Stimulated activated CD8-positive, alpha-beta memory T cell treated with anti-CD3 and anti-CD28 coated beads, Interleukin-4, amount 100 ng/mL, for 4 hours (primary cell): ENCODE results near the gene MLLT6.

ENCODE experiments used
- DNase-seq, 2 donors: peaks; one replicate each; pipeline ENCODE4 v3.0.0-alpha.2; 2020; ENCODE audit warnings: low read depth in 2 of 2, low spot score in 1 of 2

The MLLT6 gene

DNA sequence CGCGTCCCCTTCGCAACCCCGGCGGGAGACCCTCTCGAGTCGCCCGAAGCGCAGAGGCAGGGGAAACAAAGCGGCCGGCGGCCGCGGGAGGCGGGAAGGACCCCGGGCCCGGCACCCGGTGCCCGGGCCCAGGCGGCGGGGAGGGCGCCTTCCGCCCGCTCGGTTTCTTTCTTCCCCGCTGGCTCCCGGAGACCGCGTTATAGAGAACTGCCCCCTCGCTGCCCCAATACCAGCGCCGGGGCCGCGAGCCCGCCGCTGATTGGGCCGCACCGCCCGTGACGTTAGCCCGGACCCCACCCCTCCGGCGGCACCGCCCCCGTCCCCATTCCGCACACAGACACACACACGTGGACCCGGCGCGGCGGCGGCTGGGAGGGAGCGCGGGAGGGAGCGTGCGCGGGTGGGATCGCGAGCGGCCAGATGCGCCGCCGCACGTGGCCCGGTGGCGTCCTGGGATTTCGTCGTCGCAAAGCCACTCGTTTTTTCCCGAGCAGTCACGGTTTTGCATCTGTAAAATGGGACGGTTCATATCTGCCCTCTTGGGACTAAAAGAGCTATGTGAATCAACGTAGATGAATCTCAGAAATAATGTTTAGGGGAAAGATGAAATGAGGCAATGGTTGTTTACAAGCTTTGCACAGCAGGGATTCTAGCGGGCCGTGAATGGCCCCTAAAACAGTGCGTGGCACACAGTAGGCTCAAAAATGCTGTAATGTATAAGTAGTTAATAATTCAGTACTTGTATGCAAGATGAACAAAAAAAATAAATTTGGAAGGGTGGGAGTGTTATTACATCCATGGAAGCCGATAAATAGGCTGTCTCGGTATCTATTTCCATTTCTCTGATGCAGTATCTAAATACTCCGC is 30.1 kb upstream of the MLLT6 start, which contains the start of gene EPOP:
Gene EPOP (minus strand): TSS at position 209 of the 867 bp plus-strand sequence. CDS start 462 bp downstream, outside the sequence.
- peak; percentile 79 to 88 for DNase-seq

DNA sequence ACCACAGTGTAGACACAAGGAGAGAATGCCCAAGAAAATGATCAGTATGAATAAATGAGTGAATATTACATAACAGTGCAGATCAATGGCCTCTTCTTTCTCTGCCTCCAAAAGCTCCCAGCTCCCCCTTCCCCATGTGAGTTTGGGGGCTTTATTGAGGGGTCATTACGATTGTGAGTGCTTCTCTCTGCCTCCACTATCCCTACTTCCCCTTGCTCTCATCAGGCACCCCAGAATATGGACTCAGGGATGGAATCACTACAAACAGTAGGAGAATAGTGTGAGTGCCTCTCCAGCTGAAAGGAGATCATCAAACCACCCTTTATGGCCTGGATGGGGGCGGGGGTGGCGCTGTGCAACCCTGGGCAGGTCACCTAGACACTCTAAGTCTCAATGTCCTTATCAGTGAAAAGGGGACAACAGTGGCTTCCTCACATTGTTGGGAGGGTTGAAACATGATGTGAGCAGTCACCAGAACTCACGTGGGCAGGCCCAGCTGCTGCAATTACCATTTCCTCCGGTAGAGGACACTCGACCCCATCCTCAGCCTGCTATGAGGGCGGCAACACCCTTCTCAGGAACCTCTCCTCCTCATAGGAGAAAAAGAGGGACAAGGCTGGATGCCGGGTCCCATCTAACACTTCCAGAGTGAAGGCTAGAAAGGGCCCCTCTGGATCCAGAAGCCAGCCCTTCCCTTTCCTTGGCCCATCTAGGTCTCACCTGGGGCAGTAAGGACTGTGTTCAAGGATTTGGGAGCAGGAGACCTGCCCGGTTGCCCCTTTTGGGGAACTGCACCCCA is 28.2 kb upstream of the MLLT6 start:
- DNase-seq, result peak; percentile 64 to 65

DNA sequence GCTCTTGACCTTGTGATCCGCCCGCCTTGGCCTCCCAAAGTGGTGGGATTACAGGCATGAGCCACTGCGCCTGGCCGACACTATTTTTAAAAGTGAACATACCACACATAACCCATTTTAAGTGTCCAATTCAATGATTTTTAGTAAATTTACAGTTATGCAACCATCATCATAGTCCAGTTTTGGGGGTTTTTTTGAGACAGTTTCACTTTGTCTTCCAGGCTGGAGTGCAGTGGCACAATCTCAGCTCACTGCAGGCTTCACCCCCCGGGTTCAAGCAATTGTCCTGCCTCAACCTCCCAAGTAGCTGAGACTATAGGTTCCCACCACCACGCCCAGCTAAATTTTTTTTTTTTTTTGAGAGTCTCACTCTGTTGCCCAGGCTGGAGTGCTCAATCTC is 27.3 kb upstream of the MLLT6 start:
- DNase-seq, result no peak

DNA sequence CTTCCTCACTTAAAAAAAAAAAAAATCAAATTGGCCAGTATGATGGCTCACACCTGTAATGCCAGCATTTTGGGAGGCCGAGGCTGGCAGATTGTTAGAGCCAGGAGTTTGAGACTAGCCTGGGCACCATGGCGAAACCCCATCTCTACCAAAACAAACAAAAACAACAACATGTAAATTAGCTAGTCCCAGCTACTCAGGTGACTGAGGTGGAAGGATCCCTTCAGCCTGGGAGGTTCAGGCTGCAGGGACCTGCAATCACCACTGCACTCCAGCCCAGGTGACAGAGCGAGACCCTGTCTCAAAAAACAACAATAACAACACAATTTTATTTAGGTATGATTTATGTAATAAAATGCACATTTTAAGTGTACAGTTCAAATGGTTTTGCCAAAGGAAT is 24.0 kb upstream of the MLLT6 start:
- no peak for DNase-seq

DNA sequence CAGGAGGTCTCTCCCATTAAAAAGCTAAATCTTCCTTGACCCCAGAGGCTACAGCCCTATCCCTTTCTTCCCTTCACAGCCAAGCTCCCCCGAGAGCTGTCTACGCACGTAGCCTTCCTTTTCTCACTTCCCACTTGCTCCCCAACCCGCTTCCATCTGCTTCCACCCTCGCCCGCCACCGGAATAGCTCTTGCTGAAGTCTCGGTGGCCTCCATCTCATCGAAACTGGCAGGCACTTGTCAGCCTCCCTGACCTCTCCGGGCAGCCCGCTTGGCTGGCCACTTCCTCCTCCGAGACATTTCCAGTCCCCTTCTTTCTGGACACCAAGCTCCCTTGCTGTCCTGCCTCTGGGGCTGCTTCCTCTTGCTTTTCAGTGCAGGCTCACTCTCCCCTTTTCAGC is 19.6 kb upstream of the MLLT6 start:
- no peak for DNase-seq

DNA sequence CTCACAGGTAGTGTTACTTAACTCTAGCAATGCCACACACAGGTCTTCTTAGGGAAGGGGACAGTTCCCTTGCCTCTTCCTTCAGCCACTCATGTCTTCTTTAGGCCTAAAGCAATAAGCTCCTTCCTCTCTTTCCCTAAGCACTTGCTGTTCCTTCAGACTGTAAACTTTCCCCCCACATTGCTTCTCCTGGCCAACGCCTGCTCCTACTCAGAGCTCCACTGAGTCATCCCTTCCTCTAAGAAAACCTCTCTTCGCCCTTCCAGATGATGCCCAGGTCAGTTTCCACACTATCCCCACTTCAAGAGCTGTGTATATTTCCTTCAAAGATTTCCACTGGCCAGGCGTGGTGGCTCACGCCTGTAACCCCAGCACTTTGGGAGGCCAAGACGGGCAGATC is 17.8 kb upstream of the MLLT6 start:
- no peak for DNase-seq

DNA sequence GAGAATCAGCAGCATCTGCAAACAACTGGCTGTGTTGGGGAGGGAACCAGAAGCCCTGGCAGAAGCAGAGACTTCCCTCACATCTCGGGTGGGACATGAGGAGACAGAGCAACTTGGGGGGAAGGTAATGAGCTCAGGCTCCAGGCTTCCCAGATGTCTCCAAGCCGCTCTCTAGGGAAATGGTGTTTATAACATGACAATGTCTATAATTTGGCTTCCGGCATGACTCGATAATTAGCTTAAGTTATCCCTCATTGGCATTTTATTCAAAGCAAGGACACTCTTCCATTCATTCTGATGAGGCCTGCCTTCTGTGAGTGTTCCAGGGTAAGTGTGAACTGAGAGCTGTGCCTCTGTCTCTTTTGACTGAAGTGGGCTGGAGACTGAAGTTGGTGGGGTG is 14.7 kb upstream of the MLLT6 start:
- DNase-seq, result no peak

DNA sequence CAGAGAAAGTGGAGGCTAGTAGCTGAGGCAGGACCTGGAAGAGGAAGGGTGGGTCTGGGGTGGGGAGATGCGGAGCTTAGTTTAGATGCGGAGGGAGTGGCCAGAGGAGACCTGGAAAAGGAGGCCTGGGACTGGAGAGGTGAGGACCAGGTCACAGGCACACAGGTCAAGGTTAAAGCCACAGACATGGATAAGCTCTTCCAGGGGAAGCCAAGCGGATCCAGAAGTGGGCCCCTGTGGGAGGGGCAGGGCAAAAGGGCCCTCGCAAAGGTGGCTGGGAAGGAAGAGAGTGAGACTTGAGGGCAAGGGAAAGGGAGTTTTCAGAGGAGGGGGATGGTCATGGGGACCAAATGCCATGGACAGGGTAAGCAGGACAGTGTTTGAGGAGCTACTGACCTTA is 13.9 kb upstream of the MLLT6 start:
- no peak for DNase-seq

DNA sequence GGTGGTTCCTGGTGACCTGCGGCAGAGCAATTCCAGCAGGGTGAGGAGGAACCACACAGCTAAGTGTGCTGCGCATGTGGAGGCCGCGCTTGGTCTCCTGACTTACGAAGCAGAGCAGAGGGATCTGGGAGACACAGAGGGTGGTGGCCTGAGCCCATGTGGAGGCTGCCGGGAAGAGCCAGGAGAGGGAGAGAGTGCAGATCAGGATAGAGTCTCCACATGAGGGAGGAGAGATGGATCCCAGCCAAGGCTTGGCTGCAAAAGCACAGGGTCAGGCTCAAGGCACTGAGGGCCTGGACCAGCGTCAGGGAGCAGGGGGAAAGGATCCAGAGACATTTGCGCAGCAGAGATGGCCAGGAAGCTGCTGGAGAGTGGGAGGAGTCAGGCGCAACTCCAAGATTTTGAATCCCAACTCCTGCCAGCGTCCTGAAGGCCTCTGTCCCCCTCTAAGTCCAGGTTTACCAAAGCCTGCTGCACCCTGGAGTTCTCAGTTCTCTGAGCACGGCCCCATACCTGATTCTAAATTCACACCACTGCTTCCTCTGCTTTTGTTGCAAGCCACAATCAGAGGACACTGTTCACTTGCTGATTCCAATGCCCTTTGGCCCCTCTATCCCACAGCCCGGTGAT is 11.3 kb upstream of the MLLT6 start:
- DNase-seq, result no peak

DNA sequence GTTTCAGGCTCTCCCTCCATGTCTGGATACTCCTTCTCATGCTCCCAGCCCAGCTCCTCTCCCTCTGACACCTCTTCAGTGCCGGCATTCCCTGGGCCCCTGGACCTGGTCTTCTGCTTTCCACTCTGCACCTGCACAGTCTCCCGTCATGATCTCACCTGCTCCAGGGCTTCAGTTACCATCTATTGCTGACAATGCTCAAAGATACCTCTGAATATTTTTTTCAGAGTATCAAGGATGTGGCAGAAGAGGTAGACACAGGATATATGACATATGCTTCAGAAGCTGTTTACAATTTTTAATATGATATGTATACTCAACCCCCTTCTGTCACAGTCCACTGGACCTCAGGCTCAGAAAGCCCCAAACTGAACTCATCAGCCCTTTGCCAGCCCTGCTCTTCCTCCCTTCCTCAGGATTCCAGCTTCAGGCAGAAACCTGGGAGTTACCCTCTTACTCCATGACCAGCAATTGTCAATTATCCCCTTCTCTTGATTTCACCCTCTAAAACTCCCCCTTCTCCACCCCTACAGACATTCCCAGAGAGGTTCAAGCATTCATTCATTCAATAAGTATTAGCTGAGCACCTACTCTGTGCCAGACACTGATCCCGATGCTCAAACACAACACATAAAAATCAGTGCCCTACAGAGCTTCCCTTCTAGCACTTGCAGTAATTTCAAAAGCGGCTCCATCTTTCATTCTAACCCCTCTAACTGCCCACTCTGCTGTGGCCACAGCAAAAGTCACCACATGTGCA is 7.8 kb upstream of the MLLT6 start:
- DNase-seq, result no peak

DNA sequence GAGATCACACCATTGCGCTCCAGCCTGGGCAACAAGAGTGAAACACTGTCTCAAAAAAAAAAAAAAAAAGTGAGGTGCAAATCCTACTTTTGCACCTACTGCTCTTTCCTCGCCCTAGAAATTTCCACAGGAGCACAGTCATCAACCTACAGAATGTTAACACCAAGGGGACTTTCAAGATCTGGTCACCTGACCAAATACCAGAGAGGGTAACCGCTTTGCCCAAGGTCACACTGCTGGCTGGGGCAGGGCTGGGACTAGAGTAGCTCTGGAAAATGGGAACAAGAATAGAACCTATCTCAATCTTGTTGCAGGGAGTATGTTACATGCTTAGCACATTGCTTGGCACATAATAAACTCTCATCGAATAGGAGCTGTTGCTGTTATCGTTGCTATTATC is 6.3 kb upstream of the MLLT6 start:
- no peak for DNase-seq

DNA sequence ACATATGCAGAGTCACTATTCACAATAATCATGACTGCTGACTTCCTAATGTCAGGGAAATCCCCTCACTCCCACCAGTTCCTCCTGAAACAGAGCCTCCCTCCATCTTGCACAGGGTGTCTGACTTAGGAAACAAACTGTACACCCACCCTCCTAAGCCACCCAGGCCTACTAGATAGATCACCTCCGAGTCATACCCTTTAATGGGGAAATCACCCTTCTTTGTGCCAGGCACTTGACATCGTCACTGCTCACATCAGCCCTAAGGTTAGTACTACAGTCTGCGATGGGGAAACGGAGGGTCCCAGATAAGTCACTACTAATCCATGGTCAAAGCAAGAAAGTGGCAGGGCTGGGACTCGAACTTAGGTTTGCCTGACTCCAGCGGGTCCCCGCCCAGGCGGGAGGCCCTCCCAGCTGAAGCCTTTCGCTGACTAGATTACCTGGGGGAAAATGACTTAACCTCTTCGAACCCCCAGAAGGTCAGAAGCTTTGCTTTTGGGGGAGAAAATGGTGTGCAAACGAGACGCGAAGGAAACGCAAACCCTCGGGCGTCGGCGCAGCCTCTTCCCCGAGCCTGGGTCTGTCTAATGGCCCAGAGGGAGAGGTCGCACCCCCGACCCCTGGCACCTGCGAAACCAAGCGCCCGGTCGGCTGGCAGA is 3.4 kb upstream of the MLLT6 start:
- peak; percentile 59 to 72 for DNase-seq

DNA sequence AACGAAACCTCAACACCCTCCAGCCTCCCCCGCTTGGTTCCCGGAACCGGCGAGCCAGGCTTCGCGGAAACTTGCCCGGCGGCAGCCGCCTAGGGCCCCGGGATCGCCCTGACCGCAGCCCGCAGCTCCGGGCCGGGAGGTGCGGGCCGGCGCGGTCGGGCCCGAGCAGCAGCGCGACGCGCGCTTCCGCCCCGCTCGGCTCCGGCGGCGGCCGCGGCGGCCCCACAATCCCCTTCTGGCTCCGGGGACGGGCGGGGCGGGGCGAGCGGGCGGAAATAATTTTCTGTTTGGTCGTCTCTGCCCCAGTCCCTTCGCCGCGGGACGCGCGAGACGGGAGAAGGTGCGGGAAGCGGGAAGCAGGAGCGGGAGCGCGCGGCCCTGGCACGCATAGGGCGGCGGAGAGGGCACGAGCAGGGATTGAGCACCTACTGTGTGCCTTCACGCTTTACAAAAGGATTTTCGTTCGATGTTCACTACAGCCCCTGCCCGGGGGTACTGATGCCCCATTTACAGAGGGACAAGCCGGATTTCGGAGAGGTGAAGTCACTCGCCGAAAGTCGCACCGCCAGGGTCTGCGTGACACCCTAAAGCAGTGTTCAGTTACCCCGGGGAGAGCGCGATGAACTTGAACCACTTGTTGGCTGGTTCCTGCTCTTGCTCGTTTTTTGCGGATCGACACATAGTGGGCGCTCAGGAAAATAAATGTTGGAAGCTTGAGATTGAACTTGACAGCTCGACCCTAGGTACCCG is 2.7 kb upstream of the MLLT6 start:
- peak; percentile 41 to 69 for DNase-seq

DNA sequence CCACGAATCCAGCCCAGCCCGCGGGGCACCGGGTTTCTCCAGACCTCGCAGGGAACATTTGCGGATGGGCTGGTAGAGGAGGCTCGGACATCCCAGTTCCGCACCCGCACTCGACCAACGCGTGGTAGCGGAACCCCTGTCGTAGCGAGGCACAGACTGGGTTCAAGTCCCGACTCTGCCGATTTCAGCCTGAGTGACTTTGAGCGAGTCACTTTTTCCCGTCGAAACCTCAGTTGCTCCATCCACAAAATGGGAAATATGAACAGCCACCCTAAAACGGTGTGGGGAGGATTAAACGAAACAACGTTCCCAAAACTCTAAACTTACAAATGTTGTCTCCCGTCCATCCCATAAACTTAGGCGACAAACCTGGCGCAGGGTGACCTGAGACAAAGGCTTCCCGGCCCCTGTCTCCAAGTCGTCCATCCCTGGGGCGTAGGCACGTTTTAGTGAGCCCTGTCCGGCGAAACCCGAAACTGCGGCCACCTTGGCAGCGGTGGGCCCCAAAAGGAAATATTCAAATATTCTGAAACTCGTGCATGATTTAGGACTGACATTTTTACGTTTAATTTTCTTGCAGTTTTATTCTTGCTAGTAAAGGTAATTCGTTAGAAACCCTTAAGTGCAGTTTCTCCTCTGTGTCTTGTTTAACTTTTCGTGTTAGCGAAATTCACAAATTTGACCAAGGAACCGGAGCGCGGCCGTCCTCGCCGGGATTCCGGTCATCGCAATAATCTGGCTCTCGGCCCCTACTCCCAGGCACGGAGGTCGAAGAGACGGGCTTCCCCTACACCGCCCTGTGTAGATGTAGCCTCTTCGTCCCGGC is 1.9 kb upstream of the MLLT6 start:
- DNase-seq, result no peak

DNA sequence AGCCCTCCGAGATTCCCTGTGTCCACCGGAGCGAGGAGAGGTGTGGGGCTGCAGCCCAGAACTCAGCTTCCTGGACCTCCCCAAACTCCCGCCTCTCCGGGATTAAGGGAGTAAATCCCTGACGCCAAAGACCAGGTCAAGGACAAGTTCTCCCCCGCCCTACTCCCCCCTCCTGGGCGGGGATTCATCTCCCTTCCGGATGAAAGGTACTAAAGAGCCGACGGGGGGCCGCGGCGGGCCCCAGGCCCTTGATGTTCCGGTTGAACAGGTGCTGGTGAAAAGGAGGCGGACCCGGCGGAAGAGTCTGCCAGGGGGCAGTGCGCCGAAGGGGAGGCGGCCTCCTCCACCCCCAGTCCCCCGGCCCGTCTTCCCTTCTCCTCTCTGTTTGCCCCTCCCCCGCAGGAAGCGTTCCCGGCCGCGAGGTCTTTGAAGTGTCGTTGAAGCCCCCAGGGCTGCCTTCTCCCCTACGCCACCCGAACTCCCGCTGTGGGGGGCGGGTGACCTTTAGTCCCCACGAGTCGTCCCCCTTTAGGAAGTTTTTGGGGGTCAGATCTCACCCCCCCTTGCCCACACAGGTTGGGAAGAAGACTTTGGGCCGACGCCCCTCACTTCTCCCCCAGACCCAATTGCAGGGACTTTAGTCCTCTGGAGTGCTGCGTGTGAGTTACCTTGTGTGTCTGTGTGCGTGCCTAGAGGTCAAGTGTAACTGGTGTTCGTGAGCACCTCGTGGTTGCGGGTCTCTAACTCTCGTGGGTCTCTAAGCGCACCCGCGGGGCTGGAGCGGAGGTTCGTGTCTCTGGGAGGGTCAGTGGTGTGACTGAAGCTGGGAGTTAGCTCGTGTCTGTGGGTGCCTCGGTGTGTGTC is 1.1 kb upstream of the MLLT6 start:
- peak; percentile 62 to 83 for DNase-seq

DNA sequence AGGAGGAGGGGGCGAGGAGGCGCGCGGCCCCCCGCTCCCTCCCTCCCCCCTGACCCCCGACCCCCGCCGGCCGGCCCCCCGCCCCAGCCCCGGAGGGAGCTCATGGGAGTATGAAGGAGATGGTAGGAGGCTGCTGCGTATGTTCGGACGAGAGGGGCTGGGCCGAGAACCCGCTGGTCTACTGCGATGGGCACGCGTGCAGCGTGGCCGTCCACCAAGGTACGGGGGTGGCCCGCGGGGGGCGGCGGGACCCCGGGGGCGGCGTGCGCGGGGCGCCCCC is 390 bp downstream of the MLLT6 start:
- no peak for DNase-seq

DNA sequence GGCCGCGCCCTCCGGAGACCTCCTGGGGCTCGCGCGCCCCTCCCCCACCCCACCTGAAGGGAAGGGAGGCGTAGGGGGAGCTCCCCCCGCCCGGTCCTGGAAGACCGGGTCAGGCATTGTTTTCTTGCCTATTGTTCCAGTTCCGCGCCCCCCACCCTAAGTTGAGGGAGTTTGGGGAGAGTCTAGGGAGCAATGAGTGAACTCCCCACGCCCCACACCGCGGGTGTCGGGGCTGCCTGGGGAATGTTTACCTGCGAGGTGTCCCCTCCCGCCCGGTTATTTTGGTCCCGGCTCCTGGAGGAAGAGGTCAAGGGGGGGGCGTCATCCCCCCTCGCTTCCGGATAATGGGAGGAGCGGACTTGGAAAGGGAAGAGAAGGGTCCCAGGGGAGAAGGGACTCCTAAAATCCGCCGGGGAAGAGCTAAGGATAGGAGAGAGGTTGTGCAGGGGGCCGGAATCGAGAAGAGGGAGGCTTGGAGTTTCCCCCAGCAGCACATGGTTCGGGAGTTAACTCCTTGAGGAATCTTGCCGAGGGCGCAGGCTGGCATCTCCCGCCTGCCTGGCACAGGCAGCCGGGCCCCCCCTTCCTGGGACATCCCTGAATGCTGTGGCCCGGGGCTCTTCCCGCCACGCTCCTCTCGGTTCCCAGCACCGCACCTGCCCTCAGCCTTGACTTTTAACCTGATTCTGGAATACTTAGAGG is 881 bp downstream of the MLLT6 start:
- DNase-seq, result no peak
